ENCODE data around the gene GBF1. TPM values are rescaled to one million over a fixed set of nuclear protein-coding genes. Genes with fewer than 3 reads are reported as not detected.

The GBF1 gene
- total RNA-seq, 1 donor from 2014 or later: 18.1 TPM

DNA sequence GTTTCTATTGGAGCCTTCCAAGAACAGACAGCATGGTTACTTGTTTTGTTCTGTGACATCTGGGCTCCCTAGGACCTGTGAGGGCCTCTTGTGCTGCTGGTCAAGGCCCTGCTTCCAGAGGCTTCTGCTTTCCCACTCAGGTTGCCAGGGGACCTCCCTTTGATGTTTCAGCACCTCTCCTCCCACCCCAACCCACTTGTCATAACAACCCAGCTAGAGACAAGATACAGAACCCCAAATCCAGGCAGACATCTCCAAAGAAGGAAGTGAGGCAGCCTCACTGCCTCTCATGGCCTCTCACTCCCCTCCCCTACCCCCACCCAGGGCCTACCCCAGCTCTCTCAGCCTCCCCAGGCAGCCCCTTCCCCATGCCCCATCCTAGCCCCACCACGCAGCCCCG lies 161.5 kb downstream of the GBF1 start:
- DNase-seq (ENCODE audit: low read depth, low spot score): no peak

GRCh38 chr10:102407425-102408130 lies 162.2 kb downstream of the GBF1 start:
- no peak for DNase-seq (ENCODE audit: low read depth, low spot score)

DNA sequence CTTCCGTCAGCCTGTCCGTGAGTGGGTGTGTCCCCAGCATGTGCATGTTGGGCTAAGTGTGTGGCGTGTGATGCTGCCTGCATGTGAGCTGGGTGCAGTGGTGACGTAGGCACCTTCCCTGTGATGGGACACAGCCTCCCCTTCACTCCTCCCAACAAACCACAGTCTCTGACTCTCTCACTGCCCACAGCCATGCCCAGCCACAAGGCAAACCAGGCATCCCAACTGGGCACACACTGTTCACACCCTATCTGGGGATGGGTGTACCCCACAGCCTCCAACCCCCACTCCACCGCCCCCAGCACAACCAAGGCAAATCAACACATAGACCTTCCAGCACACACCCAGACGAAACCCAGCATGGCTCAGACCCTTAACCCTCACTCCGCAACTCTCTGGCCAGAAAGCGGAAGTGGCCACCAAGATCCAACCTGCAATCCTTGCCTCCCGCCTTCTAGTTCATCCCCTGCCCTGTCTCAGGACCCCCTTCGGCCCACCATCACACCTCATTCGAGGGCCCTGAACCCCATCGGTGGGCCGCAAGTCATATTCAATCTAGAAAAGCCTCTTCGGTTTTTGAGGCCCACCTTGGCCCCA lies 162.9 kb downstream of the GBF1 start:
- DNase-seq (ENCODE audit: low read depth, low spot score): no peak

- DNase-seq (ENCODE audit: low read depth, low spot score): no peak
Measured at GRCh38 chr10:102408728-102409603, 163.6 kb downstream of the GBF1 start.

GRCh38 chr10:102409604-102410428 lies 164.5 kb downstream of the GBF1 start:
- no peak for DNase-seq (ENCODE audit: low read depth, low spot score)

GRCh38 chr10:102410429-102411073 lies 165.2 kb downstream of the GBF1 start:
- DNase-seq (ENCODE audit: low read depth, low spot score): no peak

DNA sequence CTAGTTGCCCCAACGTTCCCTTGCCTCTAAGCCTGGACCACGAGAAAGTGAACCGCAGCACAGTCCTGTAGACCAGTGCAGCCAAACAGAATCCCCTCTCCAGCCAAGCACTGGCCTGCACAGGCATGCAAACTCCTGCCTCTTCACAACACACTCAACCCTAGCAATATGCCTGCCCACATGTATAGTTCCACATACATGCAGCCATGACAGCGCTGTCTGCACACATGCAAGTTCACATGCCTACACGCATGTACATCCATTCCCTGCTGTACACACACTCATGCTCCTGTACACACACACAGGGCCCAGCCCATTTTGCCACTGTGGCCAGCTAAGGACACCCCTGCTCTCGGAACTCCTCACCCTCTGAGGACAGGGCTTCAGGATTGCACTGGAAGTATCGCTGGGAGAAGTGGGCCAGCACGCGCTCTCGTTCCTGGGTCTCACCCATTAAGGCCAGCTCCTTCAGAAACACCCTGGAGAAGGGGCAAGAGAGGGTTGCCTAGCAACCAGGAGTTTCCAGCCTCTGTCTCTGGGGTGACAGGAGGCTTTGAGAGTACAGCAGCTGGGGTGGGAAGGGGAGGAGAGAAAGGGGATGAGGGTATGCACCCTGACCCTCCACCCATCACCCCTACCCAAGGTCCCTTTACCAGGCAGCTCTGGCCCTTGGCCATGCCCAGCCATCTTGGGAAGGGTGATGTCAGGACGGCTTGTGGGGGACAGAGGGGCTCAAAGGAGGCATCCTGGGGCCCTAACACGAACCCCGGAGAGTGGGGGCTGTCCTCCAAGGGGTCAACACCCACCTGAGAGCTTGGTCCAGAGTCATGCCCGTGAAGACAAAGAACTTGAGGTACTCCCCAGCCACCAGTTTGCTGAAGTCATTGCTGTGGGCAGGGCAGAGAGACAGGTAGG lies 166.3 kb downstream of the GBF1 start:
- no peak for DNase-seq (ENCODE audit: low read depth, low spot score)

- no peak for DNase-seq (ENCODE audit: low read depth, low spot score)
Measured at GRCh38 chr10:102412293-102412692, 167.0 kb downstream of the GBF1 start.

- DNase-seq (ENCODE audit: low read depth, low spot score): no peak
Measured at GRCh38 chr10:102413053-102413705, 167.8 kb downstream of the GBF1 start.

DNA sequence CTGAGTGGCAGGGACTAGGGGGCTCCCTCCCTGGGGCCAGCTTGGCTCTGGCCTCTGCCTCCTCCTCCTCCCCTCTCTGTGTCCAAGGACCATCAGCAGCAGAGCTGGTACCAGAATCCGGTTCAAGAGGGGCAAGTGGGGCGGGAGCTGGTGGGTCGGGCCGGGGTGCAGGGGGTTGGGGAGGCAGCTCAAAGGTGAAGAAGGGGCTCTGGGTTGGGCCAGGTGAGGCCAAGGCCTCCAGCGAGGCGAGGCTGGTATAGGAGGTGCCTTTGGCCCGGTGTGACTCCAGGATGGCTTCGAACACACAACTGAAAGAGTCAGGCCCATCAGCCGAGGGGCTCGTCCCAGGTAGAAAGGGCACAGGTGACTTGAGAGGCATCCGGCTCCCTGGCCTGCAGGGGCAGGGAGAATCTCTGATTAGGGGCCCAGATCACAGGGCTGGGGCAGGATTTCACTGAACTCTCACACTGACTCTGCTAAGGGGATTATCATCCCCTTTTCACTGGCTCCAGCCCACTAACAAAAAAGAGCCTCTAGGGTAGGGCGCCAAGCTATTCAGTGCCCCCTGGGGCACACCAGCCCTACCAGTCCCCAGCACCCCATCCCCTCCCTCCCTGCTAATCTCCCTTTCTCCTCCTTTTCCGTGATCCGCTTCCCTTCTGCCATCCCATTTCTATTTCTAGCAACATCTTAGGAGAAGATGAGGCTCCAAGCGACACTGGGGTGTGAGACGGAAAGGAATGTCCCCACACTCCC lies 168.7 kb downstream of the GBF1 start:
- no peak for DNase-seq (ENCODE audit: low read depth, low spot score)

DNA sequence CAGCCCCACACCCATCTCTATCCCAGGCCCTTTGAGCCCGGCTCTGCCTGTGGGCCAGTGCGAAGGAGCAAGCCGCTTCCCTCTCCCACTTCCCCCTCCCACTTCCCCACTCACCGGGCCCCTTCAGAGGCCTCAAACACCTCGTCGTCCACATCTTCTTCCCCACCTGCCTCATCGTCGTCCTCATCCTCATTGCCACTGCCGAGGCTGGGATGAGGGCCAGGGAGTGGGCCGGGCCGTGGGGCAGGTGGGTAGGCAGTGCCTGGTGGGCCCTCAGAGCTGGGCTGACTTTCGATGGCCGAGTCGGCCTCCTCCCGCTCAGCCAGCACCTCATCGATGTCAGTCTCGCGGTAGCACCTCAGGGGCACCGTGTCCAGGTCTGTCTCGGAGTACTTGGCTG lies 169.4 kb downstream of the GBF1 start:
- no peak for DNase-seq (ENCODE audit: low read depth, low spot score)

- DNase-seq (ENCODE audit: low read depth, low spot score): no peak
Measured at GRCh38 chr10:102416283-102416682, 171.0 kb downstream of the GBF1 start.

DNA sequence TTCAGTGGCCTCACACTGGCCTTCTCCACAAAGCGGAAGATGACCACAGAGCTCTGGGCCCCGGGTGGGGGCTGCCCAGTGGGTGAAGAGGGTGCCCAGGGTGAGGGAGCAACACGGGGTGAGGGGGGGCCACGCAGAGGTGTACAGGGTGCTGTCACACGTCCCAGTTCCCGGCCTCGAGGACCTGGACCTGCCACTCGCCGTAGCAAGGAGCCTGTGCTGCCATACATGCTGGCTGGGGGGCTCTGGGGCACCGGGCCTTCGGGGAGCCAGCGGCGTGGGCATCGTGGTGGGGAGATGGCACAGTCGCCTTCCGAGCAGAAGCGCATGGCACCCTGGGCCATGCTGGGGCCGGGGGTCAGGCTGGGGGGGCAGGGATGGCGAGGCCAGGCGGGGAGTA lies 171.4 kb downstream of the GBF1 start:
- no peak for DNase-seq (ENCODE audit: low read depth, low spot score)

DNA sequence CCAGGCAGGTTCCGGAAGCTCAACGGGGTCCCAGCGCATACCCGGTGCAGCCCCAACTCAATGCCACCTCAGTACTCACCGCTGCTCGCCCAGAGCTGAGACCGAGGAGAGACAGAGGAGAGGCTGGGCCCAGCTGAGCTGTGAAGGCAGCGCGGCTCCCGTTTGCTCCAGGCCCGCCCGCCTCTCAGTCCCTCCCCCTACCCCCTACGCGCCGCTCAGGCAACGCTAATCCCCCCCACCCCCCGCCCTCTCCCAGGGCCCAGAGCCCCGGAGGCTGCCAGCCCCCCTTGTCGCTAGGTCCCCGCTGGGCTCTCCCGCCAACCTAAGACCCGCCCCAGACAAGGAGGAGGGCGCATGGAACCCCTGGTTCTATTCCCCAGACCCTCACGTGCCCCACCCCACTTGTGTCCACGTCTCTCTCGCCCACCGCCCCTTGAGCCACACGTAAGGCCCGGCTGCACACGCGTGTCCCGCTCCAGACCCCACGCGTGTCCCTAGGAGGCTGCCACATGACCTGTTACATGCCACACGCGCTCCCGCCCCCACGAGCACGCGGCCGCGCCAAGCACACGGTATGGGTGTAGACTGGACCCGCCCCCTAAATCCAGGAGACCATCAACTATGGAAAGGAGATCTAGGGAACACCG lies 173.4 kb downstream of the GBF1 start, which contains the start of gene PSD:
Gene PSD (minus strand): TSS at position 164 of the 647 bp plus-strand sequence. CDS start 1,747 bp downstream, outside the sequence.
- DNase-seq (ENCODE audit: low read depth, low spot score): no peak

DNA sequence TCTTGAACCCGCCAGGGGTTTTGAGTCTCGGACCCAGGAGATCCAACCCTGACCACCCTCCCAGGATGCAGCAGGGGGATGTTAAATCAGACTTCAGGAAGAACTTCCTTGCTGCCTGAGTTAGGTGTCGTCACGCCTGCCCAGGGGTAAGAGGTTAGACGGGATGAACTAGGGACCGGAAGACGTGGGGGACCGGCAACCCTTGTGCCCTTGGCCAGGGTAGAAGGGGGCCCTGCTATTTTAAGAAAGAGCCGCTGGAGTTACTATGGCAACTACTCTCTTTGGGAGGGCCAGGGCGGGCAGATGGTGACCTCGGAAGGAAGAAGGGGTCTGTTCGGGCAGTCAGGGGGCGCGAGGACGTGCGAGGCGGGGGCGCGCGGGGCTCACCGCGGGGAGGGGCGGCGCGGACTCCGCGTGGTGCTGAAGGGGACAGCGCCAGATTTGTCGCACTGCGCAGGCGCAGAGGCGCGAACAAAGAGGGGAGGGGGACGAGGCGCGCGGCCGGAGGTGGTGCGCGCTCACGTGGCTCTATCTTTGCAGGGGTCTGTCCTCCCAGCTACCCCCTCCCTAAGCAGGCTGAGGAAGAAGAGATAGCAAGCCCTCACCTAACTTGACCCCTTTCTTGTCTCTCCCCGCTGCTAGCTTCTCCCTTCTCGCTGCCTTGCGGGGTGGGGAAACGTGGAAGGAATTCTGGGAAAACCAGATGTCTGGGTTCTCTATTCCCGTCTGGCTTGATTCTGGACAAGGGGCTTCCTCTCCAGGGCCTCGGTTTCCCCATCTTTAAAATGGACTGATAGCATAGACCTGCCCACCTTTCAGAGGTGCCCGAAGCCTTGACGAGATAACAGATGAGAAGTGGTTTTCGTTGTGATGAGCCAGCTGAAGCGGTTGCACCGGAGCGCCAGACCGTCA lies 174.2 kb downstream of the GBF1 start:
- DNase-seq (ENCODE audit: low read depth, low spot score): no peak

DNA sequence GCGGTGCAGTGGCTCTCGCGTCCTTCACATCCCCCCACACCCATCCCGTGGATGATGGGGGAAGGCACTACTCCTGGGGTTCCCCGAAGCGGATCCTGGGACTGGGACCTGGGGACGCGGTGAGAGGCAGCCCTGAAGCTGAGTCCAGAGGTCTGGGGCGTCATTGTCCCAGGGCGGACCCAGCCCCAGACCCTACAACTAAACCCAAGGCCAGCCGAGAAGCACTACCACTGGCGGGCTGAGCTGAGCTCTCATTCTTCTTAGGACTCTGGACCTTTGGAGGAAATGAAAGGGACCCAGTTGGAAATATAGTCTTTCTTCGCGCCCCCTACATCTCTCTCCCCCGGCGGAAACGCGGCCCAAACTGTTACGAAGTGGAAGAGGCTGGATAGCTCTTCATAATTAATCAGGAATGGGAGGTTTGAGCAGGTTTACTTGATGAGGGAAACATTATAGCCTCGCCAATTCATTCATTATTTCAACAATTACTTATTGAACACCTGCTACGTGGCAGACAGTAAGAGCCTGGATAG lies 174.9 kb downstream of the GBF1 start:
- no peak for DNase-seq (ENCODE audit: low read depth, low spot score)

Measured in pulmonary artery endothelial cell (primary cell).